Right atrium auricular region (tissue), 2 donors: ENCODE data around the gene SMIM33. TPM values are rescaled to one million over a fixed set of nuclear protein-coding genes. Genes with fewer than 3 reads are reported as not detected.
A peak's percentile ranks its signal among the peaks of the same experiment; 100 is the strongest.

Source experiments
- DNase-seq: peaks from one replicate; pipeline ENCODE4 v3.0.0-alpha.2; 2019; ENCODE audit warnings: low spot score
- H3K27ac ChIP-seq, 2 donors: fragments of 200-600 bp; sonication (generic); 1 replicate in 1 of 2; 2 replicates in 1 of 2; pipeline ENCODE4 v1.5.1; 2016 to 2019
- H3K27me3 ChIP-seq, 2 donors: fragments of 200-600 bp; sonication (generic); one replicate each; pipeline versions ENCODE4 v1.5.1 to v1.6.0; 2017 to 2019
- H3K36me3 ChIP-seq: fragments of 200-600 bp; sonication (generic); one replicate; pipeline ENCODE4 v1.5.1; 2016
- H3K4me1 ChIP-seq, 2 donors: fragments of 200-600 bp; sonication (generic); one replicate each; pipeline versions ENCODE4 v1.5.1 to v1.6.0; 2017 to 2019
- H3K4me3 ChIP-seq, 2 donors: fragments of 200-600 bp; sonication (generic); 1 replicate in 1 of 2; 2 replicates in 1 of 2; pipeline ENCODE4 v1.5.1; 2017 to 2019; ENCODE audit warnings: mild to moderate bottlenecking in 1 of 2, moderate library complexity in 1 of 2
- H3K9me3 ChIP-seq, 2 donors: fragments of 200-600 bp; sonication (generic); one replicate each; pipeline ENCODE4 v1.5.1; 2019
- total RNA-seq, 2 donors: library from RNA; depleted of rRNA; stranded (reverse); fragments of >200 nt; gene quantifications; one replicate each; pipeline ENCODE4 v1.1.0, GENCODE V29; 2016
- TF ChIP-seq, protein P1 (sequence below), 2 donors: fragments of 200-600 bp; sonication (generic); IDR thresholded peaks; one replicate each; pipeline ENCODE4 v1.5.1; 2019; ENCODE audit warnings: antibody characterized with exemption in 2 of 2

Gene SMIM33
- total RNA-seq, 2 donors from 2014 or later = not detected

GRCh38 chr5:139445325-139446170 lies 25.3 kb upstream of the SMIM33 start:
- no peak overlapping the region for H3K4me3 ChIP-seq
- no peak for DNase-seq
- no peaks in the 10 kb centered on the region for H3K36me3 ChIP-seq
- peak overlapping the region in 1 of 2 donors; percentile 16 for H3K27ac ChIP-seq
- H3K4me1 ChIP-seq = peaks cover 0 to 12% of the 10 kb centered on the region in 2 donors
- H3K27me3 ChIP-seq = no peaks in the 10 kb centered on the region
- H3K9me3 ChIP-seq = no peaks in the 10 kb centered on the region
- TF ChIP-seq, protein P1, sequence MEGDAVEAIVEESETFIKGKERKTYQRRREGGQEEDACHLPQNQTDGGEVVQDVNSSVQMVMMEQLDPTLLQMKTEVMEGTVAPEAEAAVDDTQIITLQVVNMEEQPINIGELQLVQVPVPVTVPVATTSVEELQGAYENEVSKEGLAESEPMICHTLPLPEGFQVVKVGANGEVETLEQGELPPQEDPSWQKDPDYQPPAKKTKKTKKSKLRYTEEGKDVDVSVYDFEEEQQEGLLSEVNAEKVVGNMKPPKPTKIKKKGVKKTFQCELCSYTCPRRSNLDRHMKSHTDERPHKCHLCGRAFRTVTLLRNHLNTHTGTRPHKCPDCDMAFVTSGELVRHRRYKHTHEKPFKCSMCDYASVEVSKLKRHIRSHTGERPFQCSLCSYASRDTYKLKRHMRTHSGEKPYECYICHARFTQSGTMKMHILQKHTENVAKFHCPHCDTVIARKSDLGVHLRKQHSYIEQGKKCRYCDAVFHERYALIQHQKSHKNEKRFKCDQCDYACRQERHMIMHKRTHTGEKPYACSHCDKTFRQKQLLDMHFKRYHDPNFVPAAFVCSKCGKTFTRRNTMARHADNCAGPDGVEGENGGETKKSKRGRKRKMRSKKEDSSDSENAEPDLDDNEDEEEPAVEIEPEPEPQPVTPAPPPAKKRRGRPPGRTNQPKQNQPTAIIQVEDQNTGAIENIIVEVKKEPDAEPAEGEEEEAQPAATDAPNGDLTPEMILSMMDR (IDR thresholded peaks at IDR 0.05) = no peak

DNA sequence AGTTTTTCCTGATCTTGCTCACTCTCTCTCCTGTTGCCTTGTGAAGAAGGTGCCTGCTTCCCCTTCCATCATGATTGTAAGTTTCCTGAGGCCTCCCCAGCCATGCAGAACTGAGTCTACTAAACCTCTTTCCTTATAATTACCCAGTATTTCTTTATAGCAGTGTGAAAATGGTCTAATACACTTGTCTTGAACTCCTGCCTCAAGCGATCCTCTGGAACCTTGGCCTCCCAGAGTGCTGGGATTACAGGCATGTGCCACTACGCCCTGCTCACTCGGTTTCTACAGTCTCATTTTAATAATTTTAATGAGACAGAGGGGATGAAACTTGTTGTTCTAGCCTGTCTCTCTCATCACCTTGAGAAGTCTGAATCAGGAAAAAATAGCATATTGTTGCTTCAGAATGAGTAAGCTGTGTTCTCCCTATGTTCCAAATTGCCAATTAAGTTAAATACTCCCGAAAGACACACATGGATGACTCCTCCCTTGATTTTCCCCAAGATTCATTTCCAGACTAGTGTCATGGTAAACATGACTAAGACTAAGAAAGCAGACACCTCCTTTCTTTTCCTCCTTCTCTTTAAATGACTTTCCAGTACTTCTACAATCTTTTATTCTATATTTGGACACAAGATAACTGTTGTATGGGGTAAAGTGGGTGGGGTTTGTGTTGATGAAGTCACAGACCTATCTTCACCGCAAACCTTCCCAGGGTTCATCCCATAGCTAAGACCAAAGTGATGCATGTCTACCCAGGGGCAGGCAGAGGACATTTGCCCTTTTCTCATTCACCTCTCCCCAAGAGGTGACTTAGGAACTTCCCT lies 23.6 kb upstream of the SMIM33 start:
- no peaks in the 10 kb centered on the region for H3K9me3 ChIP-seq
- no peak overlapping the region for H3K27ac ChIP-seq
- TF ChIP-seq, protein P1 (IDR thresholded peaks at IDR 0.05) = no peak
- no peak for DNase-seq
- peaks cover 0 to 12% of the 10 kb centered on the region in 2 donors for H3K4me1 ChIP-seq
- no peaks in the 10 kb centered on the region for H3K27me3 ChIP-seq
- no peak overlapping the region for H3K4me3 ChIP-seq
- peaks cover 6% of the 10 kb centered on the region for H3K36me3 ChIP-seq

DNA sequence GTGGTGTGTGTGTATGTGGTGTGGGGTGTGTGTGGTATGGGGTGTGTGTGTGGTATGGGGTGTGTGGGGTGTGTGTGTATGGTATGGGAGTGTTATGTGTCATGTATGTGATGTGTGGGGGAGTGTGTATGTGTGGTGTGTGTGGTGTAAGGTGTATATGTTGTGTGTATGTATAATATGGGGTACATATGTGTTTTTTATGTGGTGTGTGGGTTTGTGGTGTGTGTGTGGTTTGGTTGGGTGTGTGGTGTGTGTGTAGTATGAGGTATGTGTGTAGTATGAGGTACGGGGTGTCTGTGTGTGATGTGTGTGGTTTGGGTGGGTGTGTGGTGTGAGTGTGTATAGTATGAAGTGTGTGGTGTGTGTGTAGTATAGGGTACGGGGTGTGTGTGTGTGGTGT lies 19.6 kb upstream of the SMIM33 start:
- no peak overlapping the region for H3K4me3 ChIP-seq
- TF ChIP-seq, protein P1 (IDR thresholded peaks at IDR 0.05) = no peak

DNA sequence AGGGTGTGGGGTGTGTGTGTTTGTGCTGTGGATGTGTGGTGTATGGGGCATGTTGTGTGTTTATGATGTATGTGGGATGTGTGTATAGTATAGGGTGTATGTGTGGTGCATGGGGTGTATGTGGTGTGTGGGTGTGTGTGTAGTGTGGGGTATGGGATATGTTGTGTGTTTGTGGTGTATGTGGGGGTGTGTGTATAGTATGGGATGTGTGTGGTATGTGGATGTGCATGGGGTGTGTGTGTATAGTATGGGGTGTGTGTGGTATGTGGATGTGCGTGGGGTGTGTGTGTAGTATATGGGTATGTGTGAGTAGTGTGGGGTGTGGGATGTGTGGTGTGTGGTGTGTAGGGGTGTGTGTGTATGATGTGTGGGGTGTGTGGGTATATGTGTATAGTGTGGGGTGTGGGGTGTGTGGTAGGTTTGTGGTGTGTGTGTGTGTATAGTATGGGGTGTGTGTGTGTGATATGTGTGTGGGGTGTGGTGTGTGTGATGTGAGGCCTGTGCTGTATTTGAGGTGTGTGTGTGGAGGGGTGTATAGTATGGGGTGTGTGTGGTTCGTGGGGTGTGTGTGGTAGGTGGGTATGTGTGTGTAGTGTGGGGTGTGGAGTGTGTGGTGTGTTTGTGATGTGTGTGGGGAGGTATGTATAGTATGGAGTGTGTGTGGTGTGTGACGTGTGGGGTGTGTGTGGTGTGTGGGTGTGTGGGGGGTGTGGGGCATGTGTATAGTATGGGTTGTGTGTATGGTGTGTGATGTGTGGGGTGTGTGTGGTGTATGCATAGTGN lies 18.7 kb upstream of the SMIM33 start:
- Histone ChIP-seq H3K36me3 (peaks cover 6% of the 10 kb centered on the region), H3K4me1 (peaks cover 0 to 6% of the 10 kb centered on the region in 2 donors), H3K27me3 (no peaks in the 10 kb centered on the region), H3K4me3 (no peak overlapping the region), H3K27ac (no peak overlapping the region), H3K9me3 (no peaks in the 10 kb centered on the region)
- TF ChIP-seq, protein P1 (IDR thresholded peaks at IDR 0.05) = no peak
- no peak for DNase-seq

More for the DNA sequence above, 19.6 kb upstream of the SMIM33 start:
- Histone ChIP-seq H3K27me3 (no peaks in the 10 kb centered on the region), H3K36me3 (peaks cover 6% of the 10 kb centered on the region), H3K9me3 (no peaks in the 10 kb centered on the region), H3K27ac (no peak overlapping the region), H3K4me1 (peaks cover 0 to 12% of the 10 kb centered on the region in 2 donors)
- no peak for DNase-seq

DNA sequence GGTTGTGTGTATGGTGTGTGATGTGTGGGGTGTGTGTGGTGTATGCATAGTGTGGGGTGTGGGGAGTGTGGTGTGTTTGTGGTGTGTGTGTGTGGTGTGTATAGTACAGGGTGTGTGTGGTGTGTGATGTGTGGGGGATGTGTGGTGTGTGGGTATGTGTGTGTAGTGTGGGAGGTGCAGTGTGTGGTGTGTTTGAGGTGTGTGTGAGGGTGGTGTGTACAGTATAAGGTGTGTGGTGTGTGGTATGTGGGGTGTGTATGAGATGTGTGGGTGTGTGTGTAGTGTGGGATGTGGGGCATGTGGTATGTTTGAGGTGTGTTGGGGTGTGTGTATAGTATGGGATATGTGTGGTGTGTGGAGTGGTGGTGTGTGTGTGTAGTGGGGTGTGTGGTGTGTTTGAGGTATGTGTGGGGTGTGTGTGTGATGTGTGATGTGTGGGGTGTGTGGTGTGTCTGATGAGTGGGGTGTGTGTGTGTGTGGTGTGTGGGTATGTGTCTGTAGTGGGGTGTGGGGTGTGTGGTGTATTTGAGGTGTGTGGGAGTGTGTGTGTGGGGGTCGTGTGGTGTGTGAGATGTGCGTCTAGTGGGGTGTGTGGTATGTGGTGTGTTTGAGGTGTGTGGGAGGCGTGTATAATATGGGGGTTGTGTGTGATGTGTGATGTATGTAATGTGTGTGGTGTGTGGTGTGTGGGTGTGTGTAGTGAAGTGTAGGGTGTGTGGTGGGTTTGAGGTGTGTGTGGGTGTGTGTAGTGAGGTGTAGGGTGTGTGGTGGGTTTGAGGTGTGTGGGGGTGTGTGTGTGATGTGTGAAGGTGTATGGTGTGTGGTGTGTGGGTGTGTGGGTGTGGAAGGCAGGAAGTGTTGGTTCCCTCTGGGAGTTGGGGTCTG lies 16.9 kb upstream of the SMIM33 start:
- no peak overlapping the region for H3K4me3 ChIP-seq
- no peak overlapping the region for H3K27ac ChIP-seq
- H3K36me3 ChIP-seq = peaks cover 6% of the 10 kb centered on the region
- H3K27me3 ChIP-seq = no peaks in the 10 kb centered on the region
- H3K9me3 ChIP-seq = no peaks in the 10 kb centered on the region
- no peaks in the 10 kb centered on the region for H3K4me1 ChIP-seq
- DNase-seq = no peak
- TF ChIP-seq, protein P1 (IDR thresholded peaks at IDR 0.05) = no peak
